Uterus (tissue), 4 donors: ENCODE results near the gene PODNL1. TPM values are rescaled to one million over a fixed set of nuclear protein-coding genes. Genes with fewer than 3 reads are reported as not detected.
"Not testable (repeated sequence)": the region's sequence is repeated elsewhere in the genome, so short reads cannot be mapped to it uniquely, and the experiment has no call there.

ENCODE experiments used
- DNase-seq, 2 donors: peaks; one replicate each; pipeline ENCODE4 v3.0.0-alpha.2; 2019 to 2020
- H3K27ac ChIP-seq, 2 donors: fragments of 200-600 bp; sonication (generic); 1 replicate in 1 of 2; 2 replicates in 1 of 2; pipeline ENCODE4 v1.5.1; 2016 to 2018
- H3K27me3 ChIP-seq, 2 donors: fragments of 200-600 bp; sonication (generic); one replicate each; pipeline ENCODE4 v1.5.1; 2018 to 2019; ENCODE audit warnings: control low read depth in 1 of 2
- H3K36me3 ChIP-seq, 2 donors: fragments of 200-600 bp; sonication (generic); one replicate each; pipeline ENCODE4 v1.5.1; 2019; ENCODE audit warnings: control low read depth in 1 of 2
- H3K4me1 ChIP-seq, 2 donors: fragments of 200-600 bp; sonication (generic); one replicate each; pipeline ENCODE4 v1.5.1; 2018 to 2019; ENCODE audit warnings: control low read depth in 1 of 2
- H3K4me3 ChIP-seq, 2 donors: fragments of 200-600 bp; sonication (generic); 1 replicate in 1 of 2; 2 replicates in 1 of 2; pipeline ENCODE4 v1.5.1; 2018 to 2019; ENCODE audit warnings: mild to moderate bottlenecking in 1 of 2
- H3K9me3 ChIP-seq, 2 donors: fragments of 200-600 bp; sonication (generic); one replicate each; pipeline ENCODE4 v1.5.1; 2019; ENCODE audit warnings: control low read depth in 1 of 2
- POLR2A ChIP-seq, 2 donors: fragments of 450-650 bp; IDR thresholded peaks; one replicate each; pipeline ENCODE4 v1.6.1; 2016; ENCODE audit warnings: antibody characterized with exemption in 2 of 2, mild to moderate bottlenecking in 1 of 2, moderate library complexity in 1 of 2
- intact Hi-C: fragments of 100-400 bp; cut with DNase I; formaldehyde crosslinking; loops from one replicate; pipeline ENCODE4 v1.15.1; 2023; ENCODE audit warnings: low total_unique reads
- total RNA-seq, 4 donors: library from RNA; depleted of rRNA in 3 of 4; stranded (reverse); fragments of >200 nt in 3 of 4; gene quantifications; one replicate each; pipeline versions ENCODE4 v1.1.0 to v1.2.4, GENCODE V29; 2014 to 2023
- TF ChIP-seq, protein P1 (sequence below), 4 experiments: fragments of 200-600 bp in 2 of 4; fragments of 450-650 bp in 2 of 4; sonication (generic) in 2 of 4; IDR thresholded peaks; one replicate each; pipeline ENCODE4 v1.5.1; 2016 to 2019; ENCODE audit warnings: antibody characterized with exemption in 4 of 4, mild to moderate bottlenecking in 2 of 4, moderate library complexity in 1 of 4
- donor health status: DM: yes; HTN: yes; CAD: no.

Gene PODNL1
- total RNA-seq, 4 donors from 2014 or later: 0.55 to 0.98 TPM; not detected in 2

DNA sequence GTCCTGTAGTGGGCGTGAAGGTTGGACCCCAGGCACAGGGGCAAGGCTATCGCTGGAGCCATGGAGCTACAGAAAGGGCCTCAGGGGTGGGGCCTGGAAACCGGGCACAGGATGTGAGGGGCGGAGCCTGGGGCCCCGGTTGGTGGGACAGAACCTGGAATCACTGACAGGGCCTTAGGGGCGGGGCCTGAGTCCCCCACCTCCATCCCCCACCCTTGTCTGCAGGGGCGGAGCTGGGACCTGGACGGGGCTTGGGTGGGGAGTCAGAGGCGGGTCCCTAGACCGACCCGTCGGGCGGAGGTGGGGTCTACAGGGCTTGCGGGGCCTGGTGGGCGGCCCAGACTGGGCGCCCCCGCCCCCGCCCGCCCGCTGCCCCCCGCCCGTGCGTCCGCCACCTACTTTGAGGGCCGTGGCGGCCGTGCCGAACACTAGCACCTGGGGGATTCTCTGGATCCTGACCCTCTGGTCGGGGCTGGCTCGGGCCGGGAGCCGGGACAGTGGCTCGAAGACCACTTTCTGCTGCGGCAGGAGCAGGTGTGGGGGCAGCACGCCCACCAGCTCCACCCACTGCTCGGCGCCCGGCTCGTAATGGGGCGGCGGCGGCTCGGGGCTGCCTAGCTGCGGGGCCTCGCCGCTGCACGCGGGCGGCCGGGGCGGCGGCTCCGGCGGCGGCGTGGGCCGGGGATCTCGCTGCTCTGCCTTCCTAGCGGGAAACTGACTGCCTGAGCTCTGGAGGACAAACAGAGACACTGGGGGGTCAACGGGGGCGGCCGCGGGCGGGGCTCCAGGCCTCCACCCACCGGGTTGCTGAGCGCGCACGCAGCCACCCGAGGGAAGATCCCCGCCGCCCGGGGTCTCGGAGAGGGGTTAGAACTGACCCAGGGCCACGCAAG lies 40.4 kb upstream of the PODNL1 start:
- H3K36me3 ChIP-seq: no peaks in the 10 kb centered on the region
- peak; percentile 91 to 92 for DNase-seq
- no peaks in the 10 kb centered on the region for H3K9me3 ChIP-seq
- H3K4me1 ChIP-seq: peaks cover 0 to 6% of the 10 kb centered on the region in 2 donors
- peak overlapping the region; percentile 26 to 53 for H3K4me3 ChIP-seq
- H3K27ac ChIP-seq: peak overlapping the region; percentile 69 to 83
- intact Hi-C loops: no loop called here
- TF ChIP-seq, protein P1, sequence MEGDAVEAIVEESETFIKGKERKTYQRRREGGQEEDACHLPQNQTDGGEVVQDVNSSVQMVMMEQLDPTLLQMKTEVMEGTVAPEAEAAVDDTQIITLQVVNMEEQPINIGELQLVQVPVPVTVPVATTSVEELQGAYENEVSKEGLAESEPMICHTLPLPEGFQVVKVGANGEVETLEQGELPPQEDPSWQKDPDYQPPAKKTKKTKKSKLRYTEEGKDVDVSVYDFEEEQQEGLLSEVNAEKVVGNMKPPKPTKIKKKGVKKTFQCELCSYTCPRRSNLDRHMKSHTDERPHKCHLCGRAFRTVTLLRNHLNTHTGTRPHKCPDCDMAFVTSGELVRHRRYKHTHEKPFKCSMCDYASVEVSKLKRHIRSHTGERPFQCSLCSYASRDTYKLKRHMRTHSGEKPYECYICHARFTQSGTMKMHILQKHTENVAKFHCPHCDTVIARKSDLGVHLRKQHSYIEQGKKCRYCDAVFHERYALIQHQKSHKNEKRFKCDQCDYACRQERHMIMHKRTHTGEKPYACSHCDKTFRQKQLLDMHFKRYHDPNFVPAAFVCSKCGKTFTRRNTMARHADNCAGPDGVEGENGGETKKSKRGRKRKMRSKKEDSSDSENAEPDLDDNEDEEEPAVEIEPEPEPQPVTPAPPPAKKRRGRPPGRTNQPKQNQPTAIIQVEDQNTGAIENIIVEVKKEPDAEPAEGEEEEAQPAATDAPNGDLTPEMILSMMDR (IDR thresholded peaks at IDR 0.05): peak in 1 of 4 experiments; percentile 6
- TF ChIP-seq POLR2A (IDR thresholded peaks at IDR 0.05): peak in 1 of 2 donors; percentile 15
- H3K27me3 ChIP-seq: no peaks in the 10 kb centered on the region

DNA sequence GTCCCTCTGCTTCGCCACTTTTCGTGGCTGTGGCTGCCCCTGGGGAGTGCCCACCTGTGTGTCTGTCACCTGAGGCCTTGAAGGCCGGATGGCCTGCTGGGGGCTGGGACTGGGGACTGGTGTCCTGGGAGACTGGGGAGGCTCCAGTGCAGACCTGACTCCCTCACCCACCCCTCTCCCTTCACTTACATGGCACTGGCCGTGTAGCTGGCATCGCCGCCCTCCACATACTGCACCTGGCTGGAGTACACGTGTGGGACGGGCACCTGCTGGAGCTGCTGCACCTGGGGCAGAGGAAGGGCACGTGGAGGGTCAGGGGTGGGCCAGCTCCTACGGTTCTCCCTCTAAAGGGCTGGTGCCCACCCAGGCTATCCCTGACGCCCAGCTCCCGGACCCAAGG lies 39.6 kb upstream of the PODNL1 start:
- peaks cover 0 to 6% of the 10 kb centered on the region in 2 donors for H3K4me1 ChIP-seq
- peak overlapping the region; percentile 69 to 83 for H3K27ac ChIP-seq
- no peak for DNase-seq
- no peaks in the 10 kb centered on the region for H3K36me3 ChIP-seq
- intact Hi-C loops: no loop called here
- H3K27me3 ChIP-seq: no peaks in the 10 kb centered on the region
- no peak overlapping the region for H3K4me3 ChIP-seq
- H3K9me3 ChIP-seq: no peaks in the 10 kb centered on the region
- TF ChIP-seq, protein P1 (IDR thresholded peaks at IDR 0.05): no peak
- TF ChIP-seq POLR2A (IDR thresholded peaks at IDR 0.05): no peak

DNA sequence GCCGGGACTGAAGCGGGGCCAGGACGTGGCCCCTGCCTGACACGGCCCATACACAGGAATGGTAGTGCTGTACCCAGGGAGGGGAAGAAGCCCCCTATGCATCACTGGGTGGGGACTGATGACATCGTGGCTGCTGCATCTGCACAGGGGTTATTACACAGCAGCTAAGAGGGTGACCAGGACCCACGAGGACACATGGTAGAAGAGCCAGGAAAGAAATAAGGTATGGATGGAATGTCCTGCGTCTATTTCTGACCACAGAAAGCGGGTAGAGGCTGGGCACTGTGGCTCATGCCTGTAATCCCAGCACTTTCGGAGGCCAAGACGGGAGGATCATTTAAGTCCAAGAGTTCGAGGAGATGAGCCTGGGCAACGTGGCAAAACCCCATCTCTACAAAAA lies 38.2 kb upstream of the PODNL1 start:
- intact Hi-C loops: no loop called here
- no peaks in the 10 kb centered on the region for H3K36me3 ChIP-seq
- H3K4me1 ChIP-seq: peaks cover 0 to 6% of the 10 kb centered on the region in 2 donors
- H3K9me3 ChIP-seq: no peaks in the 10 kb centered on the region
- DNase-seq: no peak
- H3K4me3 ChIP-seq: no peak overlapping the region
- no peaks in the 10 kb centered on the region for H3K27me3 ChIP-seq
- H3K27ac ChIP-seq: no peak overlapping the region
- TF ChIP-seq, protein P1 (IDR thresholded peaks at IDR 0.05): no peak
- TF ChIP-seq POLR2A (IDR thresholded peaks at IDR 0.05): no peak

DNA sequence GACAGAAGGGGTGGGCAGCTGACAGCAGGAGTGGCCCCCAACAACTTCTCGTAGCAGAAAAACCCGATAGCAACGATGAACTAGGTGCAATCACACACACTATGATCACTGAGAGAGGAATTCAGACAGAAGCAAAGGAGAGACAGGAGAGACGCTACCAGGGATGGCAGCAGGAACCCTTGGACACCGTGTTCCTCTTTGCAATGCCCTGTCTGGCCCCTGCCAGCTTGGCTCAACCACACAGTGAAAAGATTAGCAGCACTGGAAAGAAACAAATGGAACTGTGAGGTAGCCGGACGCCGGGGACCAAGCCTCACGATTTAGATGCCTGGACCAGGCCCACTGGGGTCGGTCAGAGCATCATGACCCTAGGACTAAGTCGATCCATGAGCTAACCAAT lies 37.7 kb upstream of the PODNL1 start:
- no peak for DNase-seq
- Histone ChIP-seq H3K27ac (no peak overlapping the region), H3K36me3 (no peaks in the 10 kb centered on the region), H3K9me3 (no peaks in the 10 kb centered on the region), H3K4me3 (no peak overlapping the region), H3K27me3 (no peaks in the 10 kb centered on the region), H3K4me1 (peaks cover 0 to 6% of the 10 kb centered on the region in 2 donors)
- TF ChIP-seq, protein P1 (IDR thresholded peaks at IDR 0.05): no peak
- no peak for TF ChIP-seq POLR2A (IDR thresholded peaks at IDR 0.05)
- intact Hi-C loops: no loop called here

DNA sequence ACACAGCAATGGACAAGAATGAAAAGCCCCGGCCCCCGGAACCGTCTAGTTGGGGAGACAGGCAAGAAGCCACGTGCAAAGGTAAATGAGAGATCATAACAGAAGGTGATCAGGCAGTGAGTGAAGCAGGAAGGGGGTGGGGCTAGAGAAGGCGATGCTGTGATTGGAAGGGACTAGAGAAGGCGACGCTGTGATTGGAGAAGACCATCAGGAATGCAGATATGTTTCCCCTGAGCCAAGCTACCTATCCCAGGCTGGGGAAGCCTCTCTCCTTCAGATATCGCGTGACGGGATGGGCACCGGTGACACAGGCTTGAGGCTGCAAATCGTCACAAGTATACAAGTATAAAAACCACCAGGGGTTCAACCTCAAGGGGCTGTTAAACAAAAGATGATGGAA lies 35.9 kb upstream of the PODNL1 start:
- DNase-seq: no peak
- TF ChIP-seq POLR2A (IDR thresholded peaks at IDR 0.05): no peak
- TF ChIP-seq, protein P1 (IDR thresholded peaks at IDR 0.05): no peak
- Histone ChIP-seq H3K27ac (no peak overlapping the region), H3K4me3 (no peak overlapping the region), H3K36me3 (no peaks in the 10 kb centered on the region), H3K27me3 (no peaks in the 10 kb centered on the region), H3K4me1 (no peaks in the 10 kb centered on the region), H3K9me3 (no peaks in the 10 kb centered on the region)
- intact Hi-C loops: no loop called here

DNA sequence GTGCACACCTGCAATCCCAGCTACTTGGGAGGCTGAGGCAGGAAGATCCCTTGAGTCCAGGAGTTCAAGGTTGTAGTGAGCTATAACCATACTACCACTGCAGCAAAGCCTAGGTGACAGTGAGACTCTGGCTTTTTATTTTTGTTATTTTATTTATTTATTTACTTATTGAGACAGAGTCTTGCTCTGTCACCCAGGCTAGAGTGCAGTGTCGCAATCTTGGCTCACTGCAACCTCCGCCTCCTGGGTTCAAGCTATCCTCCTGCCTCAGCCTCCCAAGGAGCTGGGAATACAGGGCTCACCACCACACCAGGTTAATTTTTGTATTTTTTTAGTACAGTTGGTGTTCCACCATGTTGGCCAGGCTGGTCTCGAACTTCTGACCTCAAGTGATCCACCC lies 35.3 kb upstream of the PODNL1 start:
- H3K27me3 ChIP-seq, DNase-seq, H3K9me3 ChIP-seq, H3K4me1 ChIP-seq, H3K27ac ChIP-seq, H3K4me3 ChIP-seq, intact Hi-C loops, H3K36me3 ChIP-seq: not testable (repeated sequence)
